Effector CD4-positive, alpha-beta T cell (primary cell): Measurements from ENCODE around the gene RABGAP1L.
"Not testable (repeated sequence)": the region's sequence is repeated elsewhere in the genome, so short reads cannot be mapped to it uniquely, and the experiment has no call there.

ENCODE experiments used
- DNase-seq: peaks from one replicate; pipeline ENCODE4 v3.0.0-alpha.2; 2020

Gene RABGAP1L

DNA sequence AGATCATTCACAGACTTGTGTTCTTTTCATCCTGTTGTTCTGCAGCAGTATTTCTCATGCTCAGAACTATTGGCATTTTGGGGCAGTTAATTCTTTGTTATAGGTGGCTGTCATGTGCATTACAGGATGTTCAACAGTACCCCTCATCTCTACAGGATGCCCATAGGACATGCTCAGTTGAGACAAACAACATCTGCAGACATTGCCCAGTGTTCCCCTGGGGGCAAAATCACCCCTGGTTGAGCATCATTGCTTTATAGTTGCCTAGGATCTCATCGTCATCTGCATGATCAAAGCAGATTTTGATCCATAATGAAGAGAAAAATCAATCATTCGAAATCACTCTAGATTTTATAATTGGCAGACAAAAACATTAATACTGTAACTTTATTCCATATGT, 617.9 kb downstream of the RABGAP1L start:
- DNase-seq: no peak

DNA sequence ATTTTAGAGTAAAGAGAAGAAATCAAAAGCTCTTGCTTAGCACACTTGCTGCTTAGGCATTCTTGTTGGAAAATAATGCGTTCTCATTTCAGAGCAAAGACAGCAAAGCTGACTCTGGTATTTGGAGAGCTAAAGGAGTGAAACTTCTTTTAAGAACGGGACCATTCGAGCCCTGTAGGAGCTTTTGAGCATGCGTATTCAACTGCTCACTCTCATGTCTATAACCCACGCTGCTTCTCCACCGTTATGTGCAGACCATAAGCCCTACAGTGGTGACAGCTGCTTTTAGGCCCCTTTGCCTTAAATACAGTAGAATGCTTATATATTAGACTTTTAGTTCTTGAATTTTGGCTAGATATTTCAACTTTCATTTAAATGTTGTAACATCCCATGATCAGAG, 626.2 kb downstream of the RABGAP1L start:
- DNase-seq: no peak

DNA sequence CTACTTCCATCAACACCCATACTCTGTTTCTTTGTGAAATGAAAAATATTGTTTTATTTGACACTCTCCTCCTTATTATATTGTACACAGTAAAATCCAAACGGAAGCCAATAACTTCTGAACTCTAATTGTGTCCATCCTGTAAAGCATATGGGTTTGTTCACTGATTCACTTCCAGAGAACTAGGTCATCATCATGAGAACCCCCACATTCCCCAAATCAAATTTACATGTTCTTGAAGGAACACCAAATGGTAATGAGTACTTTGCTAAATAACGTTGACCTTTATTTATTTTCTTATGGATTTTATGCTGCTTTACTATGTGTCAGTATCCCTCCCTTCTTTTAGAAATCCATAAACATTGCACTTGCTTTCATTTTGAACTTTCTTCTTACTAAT, 627.0 kb downstream of the RABGAP1L start:
- no peak for DNase-seq

DNA sequence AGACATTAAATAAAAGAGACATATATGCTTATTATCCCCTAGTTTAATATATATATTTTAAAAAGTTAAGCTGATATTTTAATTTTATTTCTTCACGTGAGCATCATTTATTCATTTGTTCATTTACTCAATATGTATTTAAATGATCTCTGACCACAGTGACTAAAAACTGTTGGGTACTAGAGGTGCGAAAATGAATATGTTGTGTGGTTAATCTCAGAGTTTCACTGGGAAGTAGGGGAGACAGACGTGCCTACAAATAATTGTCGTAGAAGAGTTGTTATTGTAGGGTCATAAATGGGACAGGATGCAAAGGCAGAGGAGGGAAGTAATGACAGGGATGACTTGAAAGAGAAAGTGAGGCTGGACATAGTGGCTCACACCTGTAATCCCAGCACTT, 627.4 kb downstream of the RABGAP1L start:
- no peak for DNase-seq

DNA sequence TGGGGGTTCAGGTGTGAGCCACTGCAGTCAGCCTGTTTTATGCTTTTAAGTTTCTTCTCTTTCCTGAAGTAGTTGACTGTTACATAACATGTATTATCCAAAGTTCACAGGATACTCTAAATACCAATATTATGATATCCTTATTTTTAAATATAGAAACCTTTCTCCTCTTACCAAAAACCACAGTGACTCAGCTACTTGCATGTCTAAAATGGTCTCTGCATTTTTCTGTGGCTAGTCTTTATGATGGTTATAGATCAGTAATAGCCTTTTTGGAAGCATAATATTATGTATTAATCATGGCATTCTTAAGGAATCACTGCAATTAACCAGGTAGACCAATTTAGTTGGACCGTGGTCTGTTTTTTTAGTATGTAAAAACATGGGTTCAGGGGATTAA, 629.7 kb downstream of the RABGAP1L start:
- no peak for DNase-seq

DNA sequence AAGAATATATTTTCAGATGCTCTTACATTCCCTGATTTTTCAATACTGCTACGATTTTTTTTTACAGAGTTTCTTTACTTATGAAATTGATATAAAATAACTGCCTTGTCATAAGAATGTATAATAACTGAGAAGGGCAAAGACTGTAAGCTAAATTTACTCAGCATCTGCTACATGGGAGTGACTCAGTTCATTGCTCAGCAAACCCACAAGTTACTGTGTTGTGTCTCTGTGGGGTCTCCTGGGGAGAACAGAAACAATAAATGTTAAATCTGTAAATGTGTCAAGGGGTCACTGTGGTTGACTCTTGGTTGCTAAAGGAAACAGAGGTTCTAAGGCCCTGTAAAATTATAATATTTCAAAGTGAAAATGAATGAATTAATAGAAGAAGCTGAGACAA, 630.1 kb downstream of the RABGAP1L start:
- no peak for DNase-seq

DNA sequence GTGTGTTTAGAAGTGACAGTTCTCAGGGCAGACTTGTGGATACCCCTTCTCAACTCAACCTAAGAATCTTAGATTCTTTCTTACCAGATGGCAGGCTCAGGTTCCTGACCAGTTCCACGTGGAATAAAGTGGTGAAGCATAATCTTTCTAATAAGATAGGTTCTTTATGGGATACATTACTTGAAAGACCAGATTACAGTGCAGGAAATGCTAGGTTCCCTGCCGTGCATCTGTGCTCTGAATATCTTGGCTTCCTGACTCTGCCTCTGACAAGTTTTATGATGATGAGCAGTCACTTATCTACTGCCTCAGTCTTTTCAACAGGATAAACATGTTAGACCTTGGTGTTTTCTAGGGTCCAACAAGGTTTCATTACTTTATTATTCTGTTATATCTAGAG, 632.5 kb downstream of the RABGAP1L start:
- DNase-seq: no peak

DNA sequence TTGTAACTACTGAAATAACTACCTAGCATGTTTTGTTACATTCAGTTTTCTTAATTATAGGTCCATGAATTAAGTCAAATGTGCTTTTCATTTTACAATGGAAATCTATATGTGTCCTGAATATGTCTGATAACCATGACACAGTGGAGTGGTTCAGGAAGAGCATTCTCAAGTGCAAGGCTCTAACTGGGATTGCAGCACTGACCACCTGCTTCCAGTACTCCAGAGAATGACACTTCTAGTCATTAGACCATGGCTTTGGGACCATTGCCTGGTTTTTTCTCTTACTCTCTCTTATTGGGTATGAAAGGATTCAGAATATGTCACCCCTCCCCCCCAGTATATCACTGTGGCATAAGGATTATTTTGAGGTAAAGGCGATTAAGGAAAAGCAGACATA, 635.5 kb downstream of the RABGAP1L start:
- DNase-seq: no peak

DNA sequence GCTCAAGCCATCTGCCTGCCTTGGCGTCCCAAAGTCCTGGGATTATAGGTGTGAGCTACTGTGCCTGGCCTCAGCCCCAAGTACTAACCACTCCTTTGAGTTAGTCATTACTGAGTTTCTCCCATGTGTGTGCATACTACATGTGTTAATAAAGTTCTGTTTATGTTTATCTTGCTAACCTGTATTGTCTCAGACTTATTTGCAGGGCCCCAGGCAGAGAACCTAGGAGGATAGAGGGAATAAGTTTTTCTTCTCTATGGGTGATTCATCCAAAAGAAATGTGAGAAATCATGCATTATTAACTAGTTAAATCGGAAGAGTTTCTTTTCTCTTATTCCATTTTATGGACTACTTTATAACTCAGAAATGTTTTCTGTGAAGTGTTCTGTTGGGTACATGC, 636.5 kb downstream of the RABGAP1L start:
- no peak for DNase-seq

DNA sequence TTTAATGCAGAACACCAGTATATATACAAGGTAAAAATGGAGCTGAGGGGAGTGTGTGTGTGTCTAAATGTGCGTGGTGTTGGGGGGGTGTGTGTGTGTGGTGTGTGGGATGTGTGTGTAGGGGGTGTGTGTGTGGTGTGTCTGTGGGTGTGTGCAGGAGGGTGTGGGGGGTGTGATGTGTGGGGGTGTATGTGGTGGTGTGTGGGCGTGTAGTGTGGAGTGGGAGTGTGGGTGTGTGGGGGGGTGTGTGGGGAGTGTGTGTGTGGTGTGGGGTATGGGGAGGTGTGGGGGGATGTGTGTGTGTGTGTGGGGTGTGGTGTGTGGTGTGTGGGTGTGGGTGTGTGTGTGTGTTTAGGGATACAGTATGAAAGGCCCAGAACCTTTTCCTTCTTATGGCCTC, 638.1 kb downstream of the RABGAP1L start:
- no peak for DNase-seq

DNA sequence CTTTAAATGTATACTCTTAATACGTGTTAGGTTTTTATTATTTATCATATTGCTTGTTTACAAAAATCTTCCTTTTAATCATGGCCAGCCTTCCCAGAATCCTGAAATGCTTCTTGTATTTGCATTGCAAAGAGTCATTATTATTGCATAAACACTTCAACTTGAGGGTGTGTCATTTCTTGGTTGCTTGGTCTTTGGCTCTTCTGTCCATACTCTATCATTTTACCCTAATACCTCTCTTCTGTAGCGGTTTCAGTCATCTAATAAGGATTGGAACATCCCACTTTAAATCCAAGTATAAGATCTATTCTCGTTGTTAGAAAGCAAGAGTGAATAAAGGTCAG, 639.8 kb downstream of the RABGAP1L start:
- no peak for DNase-seq

DNA sequence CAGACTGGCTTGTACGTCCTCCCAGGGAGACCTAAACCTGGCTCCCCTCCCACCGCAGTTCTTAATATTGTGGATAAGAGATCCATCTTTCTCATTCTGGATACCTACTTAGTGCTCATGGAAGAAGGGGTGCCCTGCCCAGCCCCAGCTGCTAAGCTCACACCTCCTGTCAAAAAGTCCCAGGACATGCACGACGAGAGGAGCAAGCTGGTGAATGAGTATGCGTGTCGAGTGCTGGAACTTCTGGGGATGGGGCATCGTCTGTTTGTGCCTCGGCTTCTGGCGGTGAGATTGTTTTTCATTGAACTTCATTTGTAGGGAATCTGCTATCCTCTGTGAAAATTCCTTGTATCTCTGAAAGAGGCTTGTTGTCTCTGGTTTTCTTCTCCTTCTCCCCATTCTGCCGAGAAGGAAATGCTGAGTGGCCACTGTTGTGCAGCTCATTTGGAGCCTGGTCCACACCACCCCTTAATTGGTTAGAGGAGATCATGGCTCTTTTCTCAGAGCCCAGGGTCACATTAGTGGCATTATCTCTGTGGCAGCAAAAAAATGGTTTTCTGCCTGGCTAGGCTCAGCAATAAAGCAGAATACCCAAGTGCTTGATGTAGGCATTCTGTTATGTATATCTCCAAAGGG, 641.0 kb downstream of the RABGAP1L start:
- DNase-seq: no peak

DNA sequence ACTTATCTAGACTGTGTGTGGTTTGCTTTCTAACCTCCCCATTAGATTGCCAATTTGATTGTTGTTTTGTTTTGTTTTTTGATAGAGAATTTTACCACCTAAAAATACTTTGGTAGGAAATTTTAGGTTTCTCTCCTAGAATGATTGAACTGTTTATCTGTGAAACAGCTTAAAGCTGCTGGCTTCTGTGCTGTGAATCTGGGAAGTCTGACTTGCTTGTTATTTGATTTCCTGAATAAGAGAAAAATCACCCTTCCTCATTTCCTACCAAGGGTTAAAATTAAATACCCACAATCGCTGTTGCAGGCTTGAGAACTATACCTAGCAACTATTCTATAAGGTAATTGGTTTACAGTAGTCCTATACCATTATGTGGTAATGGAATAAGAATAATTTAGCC, 641.6 kb downstream of the RABGAP1L start:
- no peak for DNase-seq

DNA sequence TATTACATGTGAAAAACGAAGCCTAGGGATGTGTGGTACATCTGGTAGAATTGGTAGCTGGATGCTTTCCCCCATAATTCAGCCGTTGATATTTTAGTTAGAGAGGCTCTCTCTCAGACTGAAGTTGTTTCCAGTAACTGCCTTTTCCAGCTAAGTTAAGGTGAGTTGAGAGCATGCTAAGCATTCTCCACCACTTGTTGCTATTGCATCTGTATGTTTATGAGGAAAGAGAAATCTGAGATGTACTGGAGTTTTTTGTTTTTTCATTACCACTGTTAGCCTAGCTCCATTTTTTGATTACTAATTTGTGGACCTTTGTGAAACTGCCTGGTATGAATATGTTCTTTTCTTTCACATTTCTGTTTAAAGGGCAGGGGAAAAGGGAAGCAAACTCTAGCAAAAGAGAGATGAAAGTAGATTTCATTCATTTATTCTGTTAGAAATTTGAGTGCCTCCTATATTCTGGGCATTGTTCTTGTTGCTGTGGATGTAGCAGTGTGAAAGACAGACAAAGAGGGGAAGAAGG, 650.5 kb downstream of the RABGAP1L start:
- DNase-seq: no peak

DNA sequence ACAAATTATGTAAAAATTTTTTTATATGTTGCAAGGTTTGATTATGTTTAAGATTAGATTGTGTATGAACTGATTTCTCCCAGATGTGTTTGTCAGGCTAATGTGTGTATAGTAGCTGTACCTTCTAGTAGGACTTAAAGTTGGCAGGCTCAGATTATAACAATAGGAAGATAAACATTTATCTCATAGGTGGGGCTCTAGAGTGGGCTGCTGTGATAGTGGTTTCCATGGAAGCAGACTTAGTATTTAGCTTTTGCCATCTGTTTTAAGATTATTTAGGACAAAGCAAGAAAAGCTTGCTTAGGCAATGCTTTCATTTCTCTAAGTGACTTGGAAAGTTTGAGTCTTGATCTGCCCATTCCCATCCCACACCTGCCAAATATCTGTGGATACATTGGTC, 652.7 kb downstream of the RABGAP1L start:
- DNase-seq: no peak

DNA sequence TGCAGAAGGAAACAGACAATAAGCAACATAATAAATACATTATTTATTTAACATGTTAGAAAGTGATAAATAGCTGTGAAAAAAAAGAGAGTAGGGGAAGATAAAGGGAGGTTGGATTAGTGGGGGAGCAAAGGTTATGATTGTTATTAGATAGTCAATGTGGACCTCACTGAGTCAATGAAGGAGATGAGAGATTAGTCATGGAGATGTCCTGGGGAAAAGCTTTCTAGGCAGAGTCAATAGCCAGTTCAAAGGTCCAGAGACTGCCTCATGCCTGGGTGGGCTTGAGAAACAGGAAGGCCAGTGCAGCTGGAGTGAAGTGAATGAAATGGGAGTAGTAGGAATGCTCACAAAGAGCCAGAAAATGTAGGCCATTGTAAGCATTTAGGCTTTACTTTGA, 653.3 kb downstream of the RABGAP1L start:
- DNase-seq: no peak

DNA sequence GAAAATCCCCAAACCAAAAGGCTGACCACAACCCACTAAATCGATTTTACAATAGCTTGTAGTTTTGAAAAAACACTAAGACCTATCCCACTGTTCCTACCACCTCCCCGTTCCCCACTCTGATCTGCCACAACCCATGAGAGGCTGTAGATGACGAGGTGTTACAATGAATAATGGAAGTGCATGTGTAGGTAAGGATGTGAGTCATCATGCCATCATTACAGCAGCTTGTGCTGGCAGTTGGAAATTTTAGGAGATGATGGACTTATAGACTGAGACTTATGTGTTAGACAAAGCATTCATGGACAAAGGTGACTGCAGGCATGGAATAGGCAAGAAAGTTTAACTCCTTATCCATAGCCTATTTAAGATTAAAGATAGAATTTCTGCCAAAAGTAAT, 655.7 kb downstream of the RABGAP1L start:
- no peak for DNase-seq

DNA sequence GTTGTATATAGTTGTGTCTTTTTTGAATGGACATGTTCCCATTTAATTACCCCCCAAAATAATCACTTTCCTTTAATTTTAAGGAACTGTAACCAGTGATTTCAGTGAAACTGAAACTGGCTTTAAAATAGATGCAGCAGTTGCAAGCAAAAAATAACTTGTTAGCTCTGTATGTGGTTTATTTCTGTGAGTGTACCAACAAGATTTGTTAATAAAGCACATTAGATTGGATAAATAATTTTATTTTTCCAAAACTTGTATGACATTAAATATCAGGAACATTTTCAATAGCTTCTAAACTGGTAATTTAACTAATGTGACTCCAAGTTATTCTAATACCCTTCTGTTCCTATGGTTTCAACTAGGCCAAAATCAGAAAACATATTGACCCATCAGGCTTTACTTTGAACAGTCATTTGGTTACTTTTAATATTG, 656.2 kb downstream of the RABGAP1L start:
- no peak for DNase-seq

DNA sequence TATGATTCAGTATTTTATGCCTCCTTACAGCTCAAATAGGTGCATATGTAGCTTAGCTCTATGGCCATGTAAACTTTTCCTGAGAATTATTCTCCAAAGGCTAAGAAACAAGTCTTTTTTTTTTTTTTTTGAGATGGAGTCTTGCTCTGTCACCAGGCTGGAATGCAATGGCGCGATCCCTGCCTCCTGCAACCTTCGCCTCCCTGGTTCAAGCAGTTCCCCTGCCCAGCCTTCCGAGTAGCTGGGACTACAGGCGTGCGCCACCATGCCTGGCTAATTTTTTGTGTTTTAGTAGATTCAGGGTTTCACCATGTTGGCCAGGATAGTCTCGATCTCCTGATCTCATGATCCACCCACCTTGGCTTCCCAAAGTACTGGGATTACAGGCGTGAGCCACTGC, 657.3 kb downstream of the RABGAP1L start:
- not testable (repeated sequence) for DNase-seq

DNA sequence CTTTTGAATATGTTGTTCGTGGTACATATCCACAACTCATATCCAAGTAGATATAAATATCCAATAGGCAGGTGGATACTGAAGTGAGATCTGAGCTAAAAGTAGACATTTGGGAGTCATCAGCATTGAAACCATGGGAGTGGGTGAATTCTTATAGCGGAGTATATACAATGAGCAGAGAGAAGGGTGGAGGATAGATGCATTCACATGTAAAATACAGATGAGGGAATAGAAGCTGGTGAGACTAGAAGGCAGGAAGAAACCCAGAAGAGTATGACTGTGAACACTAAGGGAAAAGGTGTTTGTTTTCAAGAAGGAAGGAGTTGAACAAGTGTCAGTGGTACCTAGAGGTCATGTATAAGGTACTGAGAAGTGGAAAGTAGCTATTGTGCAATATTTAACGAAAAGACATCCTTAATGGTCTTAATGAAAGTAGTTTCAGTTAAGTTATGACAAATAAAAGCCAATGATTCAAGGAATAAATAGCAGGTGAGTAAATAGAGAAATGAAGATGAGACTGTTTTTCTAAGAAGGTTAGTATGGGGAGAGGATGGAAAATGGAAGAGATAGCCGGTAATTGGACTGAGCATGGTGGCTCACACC, 658.8 kb downstream of the RABGAP1L start:
- DNase-seq: no peak

DNA sequence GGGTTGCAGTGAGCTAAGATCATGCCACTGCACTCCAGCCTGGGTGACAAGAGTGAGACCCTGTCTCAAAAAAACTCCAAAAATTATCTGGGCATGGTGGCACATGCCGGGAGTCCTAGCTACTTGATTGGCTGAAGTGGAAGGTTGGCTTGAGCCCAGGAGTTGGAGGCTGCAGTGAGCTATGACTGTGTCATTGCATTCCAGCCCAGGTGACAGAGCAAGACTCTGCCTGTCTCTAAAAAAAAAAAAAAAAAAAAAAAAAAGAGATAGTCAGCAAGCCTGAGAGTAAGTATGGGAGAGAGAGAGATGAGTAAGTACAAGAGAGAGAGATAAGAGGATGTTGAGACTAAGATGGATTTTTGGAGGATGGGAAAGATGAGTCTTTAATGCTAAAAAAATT, 659.6 kb downstream of the RABGAP1L start:
- DNase-seq: no peak

DNA sequence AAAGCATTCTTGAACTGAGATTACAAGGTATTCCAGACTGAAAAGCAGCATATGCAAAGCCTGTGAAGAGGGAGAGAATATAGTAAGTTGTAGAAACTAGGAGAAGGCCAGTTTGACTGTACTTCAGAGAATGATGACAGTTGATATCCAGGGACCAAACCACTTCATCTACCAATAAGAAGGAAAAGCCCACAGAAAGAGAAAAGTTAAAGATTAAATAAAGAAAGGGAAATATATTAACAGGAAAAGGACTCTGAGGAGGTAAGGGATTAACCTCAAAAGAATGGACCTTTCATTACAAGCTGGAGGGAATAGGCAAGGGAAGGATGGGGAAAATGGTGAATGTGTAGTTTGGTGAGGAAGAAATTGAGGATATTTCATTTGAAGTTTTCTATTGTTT, 660.3 kb downstream of the RABGAP1L start:
- DNase-seq: no peak

DNA sequence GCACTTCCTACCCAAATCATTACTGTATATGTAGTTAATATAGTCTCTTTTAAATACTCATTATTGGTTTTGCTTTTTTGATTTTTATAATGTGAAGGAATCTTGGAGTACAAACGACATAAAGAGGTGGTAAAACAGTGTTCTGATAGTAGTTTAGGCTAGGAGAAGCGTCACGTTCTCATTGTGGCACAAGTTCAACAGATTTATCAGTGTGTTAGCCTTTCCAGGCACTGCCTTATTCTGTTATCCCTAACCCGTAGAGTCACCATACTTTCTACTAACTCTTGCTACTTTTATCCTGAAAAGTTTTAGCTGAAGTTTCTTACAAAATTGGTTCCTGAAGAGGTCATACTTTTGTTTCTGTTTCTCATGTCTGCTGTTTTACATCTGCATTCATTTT, 665.8 kb downstream of the RABGAP1L start:
- DNase-seq: no peak

DNA sequence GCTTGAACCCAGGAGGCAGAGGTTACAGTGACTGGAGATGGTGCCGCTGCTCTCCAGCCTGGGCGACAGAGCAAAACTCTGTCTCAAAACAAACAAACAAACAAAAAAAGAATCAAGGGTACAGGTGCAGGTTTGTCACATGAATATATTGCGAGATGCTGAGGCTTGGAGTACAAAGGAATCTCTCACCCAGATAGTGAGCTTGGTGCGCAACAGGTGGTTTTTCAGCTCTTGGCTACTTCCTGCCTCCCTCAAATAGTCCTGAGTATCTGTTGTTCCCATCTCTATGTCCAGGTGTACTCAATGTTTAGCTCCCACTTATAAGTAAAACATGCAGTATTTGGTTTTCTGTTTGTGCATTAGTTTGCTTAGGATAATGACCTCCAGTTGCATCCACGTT, 666.5 kb downstream of the RABGAP1L start:
- no peak for DNase-seq

DNA sequence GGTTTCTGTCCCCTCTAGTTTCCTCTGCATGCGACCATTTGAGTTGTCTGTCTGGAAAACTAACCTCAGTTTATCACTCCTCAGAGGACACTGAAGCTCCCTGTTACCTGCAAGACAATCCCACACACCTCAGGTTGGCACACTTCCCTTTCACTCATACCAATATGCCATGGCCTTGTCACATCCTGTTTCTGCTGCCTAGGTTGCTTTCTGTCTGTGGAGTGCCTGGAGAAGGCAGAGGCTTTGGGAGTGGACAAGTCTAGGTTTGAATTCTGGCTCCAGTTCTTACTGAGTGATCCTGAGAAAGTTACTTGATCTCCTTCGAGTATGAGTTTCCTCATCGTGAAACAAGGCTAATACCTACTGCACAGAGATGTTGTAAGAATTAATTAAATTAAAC, 668.9 kb downstream of the RABGAP1L start:
- no peak for DNase-seq
